ENCODE data around the gene TPPP. TPM values are rescaled to one million over a fixed set of nuclear protein-coding genes. Genes with fewer than 3 reads are reported as not detected.
"Not testable (repeated sequence)": the region's sequence is repeated elsewhere in the genome, so short reads cannot be mapped to it uniquely, and the experiment has no call there.

TPPP gene
- total and polyA plus RNA-seq, 2 experiments from 2014 or later: 0.48 to 1.4 TPM

DNA sequence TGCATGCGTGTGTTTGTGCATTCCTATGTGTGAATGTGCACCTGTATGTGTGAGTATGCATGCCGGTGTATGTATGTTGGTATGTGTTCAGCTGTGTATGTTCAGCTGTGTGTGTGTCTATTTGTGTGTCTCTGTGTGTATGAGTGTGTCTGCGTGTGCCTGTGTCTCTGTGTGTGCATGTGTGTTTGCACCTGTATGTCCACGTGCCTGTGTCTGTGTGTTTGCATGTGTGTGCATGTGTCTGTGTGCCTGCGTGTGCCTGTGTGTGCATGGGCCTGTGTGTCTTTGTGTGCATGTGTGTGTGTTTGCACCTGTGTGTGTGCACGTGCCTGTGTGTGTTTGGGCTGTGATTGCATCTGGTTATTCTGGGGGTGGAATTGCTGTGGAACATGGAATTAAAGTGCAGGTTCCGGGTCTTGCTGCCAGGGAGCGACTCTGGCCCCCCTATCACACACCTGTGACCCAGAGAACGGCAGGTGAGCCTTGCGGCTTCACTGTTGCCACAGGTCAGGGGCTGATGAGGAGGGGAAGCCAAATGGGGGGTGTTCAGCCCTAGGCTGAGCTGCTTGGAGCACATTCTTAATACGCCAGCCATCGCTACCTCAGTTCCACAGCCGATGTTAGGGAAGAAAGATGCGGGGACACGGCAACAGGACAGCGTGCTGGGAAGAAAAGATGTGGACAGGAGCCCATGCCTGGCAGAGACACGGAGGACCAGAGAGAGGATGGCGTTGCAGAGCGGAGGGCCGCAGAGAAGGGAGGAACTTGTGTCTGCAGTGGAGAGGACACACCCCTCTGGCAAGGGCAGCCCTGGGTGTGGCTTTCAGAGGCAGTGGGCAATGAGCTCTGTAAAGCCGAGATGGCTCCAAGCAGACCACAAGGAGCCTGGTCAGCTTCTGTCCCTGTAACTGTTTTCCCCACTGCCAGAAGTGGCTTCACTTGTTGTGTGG lies 3.9 kb upstream of the TPPP start:
- H3K36me3 Mint-ChIP-seq (ENCODE audit: low read depth); H4K20me1 ChIP-seq (replicated peaks; ENCODE audit: insufficient read depth); H3K9me2 ChIP-seq (ENCODE audit: insufficient read depth); DNase-seq (ENCODE audit: low spot score); H3K9me3 Mint-ChIP-seq; H3K36me3 ChIP-seq (ENCODE audit: insufficient read depth); H3K27ac ChIP-seq (ENCODE audit: low read depth); H2AFZ ChIP-seq; H3K4me2 ChIP-seq; H3K4me1 Mint-ChIP-seq; H3K4me3 ChIP-seq; ATAC-seq; H3F3A ChIP-seq (replicated peaks; ENCODE audit: low read depth); H3K4me1 ChIP-seq (ENCODE audit: insufficient read depth); H3K79me2 ChIP-seq (replicated peaks; ENCODE audit: insufficient read depth); H3K27ac Mint-ChIP-seq; H3K4me3 Mint-ChIP-seq: not testable (repeated sequence)
- peaks cover 16% of the 10 kb centered on the region for H3K27me3 ChIP-seq (ENCODE audit: insufficient read depth)
- peaks cover 12% of the 10 kb centered on the region for H3K27me3 Mint-ChIP-seq (ENCODE audit: insufficient read depth, low read depth, poor library complexity)

DNA sequence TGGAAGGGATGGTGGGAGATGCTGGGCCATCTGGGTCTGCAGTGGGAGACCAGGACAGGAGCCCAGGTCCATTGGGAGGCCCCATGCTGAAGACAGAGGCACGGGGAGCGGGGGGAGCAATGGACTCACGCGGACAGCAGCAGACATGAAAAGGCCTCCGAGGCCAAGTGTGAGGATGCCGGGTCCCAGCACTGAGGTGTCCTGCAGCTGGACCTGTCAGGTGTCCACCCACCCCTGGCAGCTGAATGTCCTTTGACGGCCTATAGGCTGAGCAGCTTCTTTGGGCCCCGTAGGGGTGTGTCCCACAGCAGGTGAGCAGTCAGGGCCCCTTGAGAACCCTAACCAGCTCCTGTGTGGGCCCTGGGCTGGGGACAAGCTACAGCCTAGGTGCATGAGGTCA lies 3.0 kb upstream of the TPPP start:
- not testable (repeated sequence) for H3K9me3 Mint-ChIP-seq; H3K4me1 Mint-ChIP-seq; H3K36me3 ChIP-seq (ENCODE audit: insufficient read depth); H3K4me3 Mint-ChIP-seq; H3F3A ChIP-seq (replicated peaks; ENCODE audit: low read depth); H3K4me2 ChIP-seq; H3K4me1 ChIP-seq (ENCODE audit: insufficient read depth); DNase-seq (ENCODE audit: low spot score); H4K20me1 ChIP-seq (replicated peaks; ENCODE audit: insufficient read depth); H3K79me2 ChIP-seq (replicated peaks; ENCODE audit: insufficient read depth); H3K27ac ChIP-seq (ENCODE audit: low read depth); H3K9me2 ChIP-seq (ENCODE audit: insufficient read depth); H3K4me3 ChIP-seq; H3K27ac Mint-ChIP-seq; H2AFZ ChIP-seq; H3K36me3 Mint-ChIP-seq (ENCODE audit: low read depth); ATAC-seq
- peaks cover 18% of the 10 kb centered on the region for H3K27me3 ChIP-seq (ENCODE audit: insufficient read depth)
- peaks cover 12% of the 10 kb centered on the region for H3K27me3 Mint-ChIP-seq (ENCODE audit: insufficient read depth, low read depth, poor library complexity)

- H4K20me1 ChIP-seq (replicated peaks; ENCODE audit: insufficient read depth); H3K4me1 ChIP-seq (ENCODE audit: insufficient read depth); H3K4me3 ChIP-seq; H3K4me1 Mint-ChIP-seq; H3K79me2 ChIP-seq (replicated peaks; ENCODE audit: insufficient read depth); H3K4me2 ChIP-seq; H2AFZ ChIP-seq; H3K36me3 Mint-ChIP-seq (ENCODE audit: low read depth); H3K27ac ChIP-seq (ENCODE audit: low read depth); H3K4me3 Mint-ChIP-seq; H3K36me3 ChIP-seq (ENCODE audit: insufficient read depth); H3F3A ChIP-seq (replicated peaks; ENCODE audit: low read depth); H3K27ac Mint-ChIP-seq; H3K9me3 Mint-ChIP-seq; DNase-seq (ENCODE audit: low spot score); ATAC-seq; H3K9me2 ChIP-seq (ENCODE audit: insufficient read depth): not testable (repeated sequence)
- H3K27me3 Mint-ChIP-seq (ENCODE audit: insufficient read depth, low read depth, poor library complexity): peaks cover 12% of the 10 kb centered on the region
- H3K27me3 ChIP-seq (ENCODE audit: insufficient read depth): peaks cover 13% of the 10 kb centered on the region
These were observed 2.3 kb upstream of the TPPP start for GRCh38 chr5:695475-695874.

DNA sequence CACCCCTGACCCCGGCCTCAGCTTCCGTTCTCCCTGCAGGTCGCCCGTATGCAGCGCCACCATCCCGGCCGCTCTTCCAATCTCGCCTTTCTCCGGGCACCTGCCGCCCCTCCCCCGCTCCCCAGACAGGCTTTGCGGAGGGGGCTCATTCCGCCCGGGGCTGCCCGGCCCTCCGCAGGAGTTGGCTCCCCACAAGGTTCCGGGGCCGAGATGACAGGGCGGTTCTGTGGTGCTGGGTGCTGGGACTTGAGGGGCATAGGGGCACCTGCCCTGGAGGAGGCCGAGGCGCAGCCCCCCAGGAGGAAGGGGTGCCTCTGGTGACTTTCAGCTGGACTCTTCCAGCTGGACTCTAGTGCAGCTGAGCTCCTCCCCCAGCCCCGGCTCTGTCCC lies 885 bp upstream of the TPPP start:
- not testable (repeated sequence) for H4K20me1 ChIP-seq (replicated peaks; ENCODE audit: insufficient read depth); H3K4me1 ChIP-seq (ENCODE audit: insufficient read depth); DNase-seq (ENCODE audit: low spot score); H3F3A ChIP-seq (replicated peaks; ENCODE audit: low read depth); H3K36me3 Mint-ChIP-seq (ENCODE audit: low read depth); H3K27ac Mint-ChIP-seq; H3K9me3 Mint-ChIP-seq; H3K4me1 Mint-ChIP-seq; H3K9me2 ChIP-seq (ENCODE audit: insufficient read depth); H3K27ac ChIP-seq (ENCODE audit: low read depth); H2AFZ ChIP-seq; H3K79me2 ChIP-seq (replicated peaks; ENCODE audit: insufficient read depth); H3K36me3 ChIP-seq (ENCODE audit: insufficient read depth)
- Histone ChIP-seq H3K4me3 (peak overlapping the region; percentile 54; the same call in 1 of the 2 replicates), H3K27me3 (ENCODE audit: insufficient read depth) (peaks cover 13% of the 10 kb centered on the region), H3K4me2 (0 out of 2 replicates have a peak overlapping the region, but pooled peaks have one; percentile 57)
- peaks cover 12% of the 10 kb centered on the region for H3K27me3 Mint-ChIP-seq (ENCODE audit: insufficient read depth, low read depth, poor library complexity)
- peak; percentile 22 for ATAC-seq
- H3K4me3 Mint-ChIP-seq: peak overlapping the region; percentile 49; the same call in 2 of the 3 replicates

DNA sequence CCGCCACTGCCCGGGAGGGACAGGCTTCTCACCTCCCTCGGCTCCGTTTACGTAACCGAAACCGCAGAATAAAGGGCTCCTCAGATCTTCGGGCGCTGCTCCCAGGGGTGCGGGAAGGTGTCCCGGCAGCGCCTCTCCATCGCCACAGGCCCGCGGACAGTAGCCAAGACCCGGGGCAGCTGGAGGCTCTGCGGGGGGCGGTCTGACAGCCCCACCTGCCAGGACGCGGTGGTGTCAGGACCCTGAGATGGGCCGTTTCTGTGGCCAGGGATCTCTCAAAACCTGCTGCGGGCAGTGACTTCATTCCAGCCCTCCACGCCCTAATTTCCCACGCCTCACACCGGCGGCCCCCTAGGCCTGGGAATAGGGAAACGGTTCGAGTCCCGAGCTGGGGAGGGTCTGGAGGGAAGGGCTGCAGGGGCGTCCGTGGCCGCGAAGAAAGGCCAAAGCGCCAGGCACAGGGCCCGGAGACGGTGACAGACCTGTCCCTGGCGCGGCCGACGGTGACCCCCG lies 567 bp downstream of the TPPP start:
- DNase-seq (ENCODE audit: low spot score); H3K9me3 Mint-ChIP-seq: not testable (repeated sequence)
- H3K4me3 ChIP-seq: peak overlapping the region; percentile 47

More for the DNA sequence above, 567 bp downstream of the TPPP start:
- H3K36me3 ChIP-seq (ENCODE audit: insufficient read depth); H3F3A ChIP-seq (replicated peaks; ENCODE audit: low read depth); H3K36me3 Mint-ChIP-seq (ENCODE audit: low read depth); H3K4me1 ChIP-seq (ENCODE audit: insufficient read depth); H3K27ac Mint-ChIP-seq; H3K79me2 ChIP-seq (replicated peaks; ENCODE audit: insufficient read depth); H4K20me1 ChIP-seq (replicated peaks; ENCODE audit: insufficient read depth); ATAC-seq; H3K9me2 ChIP-seq (ENCODE audit: insufficient read depth); H2AFZ ChIP-seq; H3K27ac ChIP-seq (ENCODE audit: low read depth); H3K4me1 Mint-ChIP-seq: not testable (repeated sequence)
- peaks cover 12% of the 10 kb centered on the region for H3K27me3 Mint-ChIP-seq (ENCODE audit: insufficient read depth, low read depth, poor library complexity)
- H3K4me3 Mint-ChIP-seq: peak overlapping the region; percentile 50; the same call in 2 of the 3 replicates
- Histone ChIP-seq H3K27me3 (ENCODE audit: insufficient read depth) (peaks cover 13% of the 10 kb centered on the region), H3K4me2 (peak overlapping the region; percentile 75)

Data from GM23338 (cell line).